GM12878 (cell line): ENCODE data around the gene F2. TPM values are rescaled to one million over a fixed set of nuclear protein-coding genes. Genes with fewer than 3 reads are reported as not detected.

ENCODE experiments used
- ATAC-seq: fragments of 200-7000 bp; cut with Tn5 transposase; 3 replicates; pipeline ENCODE4 v1.9.1; 2020; ENCODE audit warnings: mild to moderate bottlenecking, moderate library complexity
- BruUV-seq: library from RNA; stranded (reverse); fragments of 400-500 nt; replicated peaks from 2 replicates; lab custom pipeline; 2021; lab: Mats Ljungman, UMichigan
- CTCF ChIA-PET: fragments of 300-600 bp; sonication (Branson Sonifier 250); formaldehyde crosslinking; extraction: SDS; loops from one replicate; lab custom pipeline; 2021; ENCODE audit warnings: inconsistent platforms; lab: Yijun Ruan, JAX
- POLR2A ChIA-PET: fragments of 350-600 bp; formaldehyde crosslinking; extraction: SDS; loops from one replicate; lab custom pipeline; 2021; ENCODE audit warnings: inconsistent platforms; lab: Charles Lee
- RAD21 ChIA-PET: fragments of 300-600 bp; sonication (Branson Sonifier 250); formaldehyde crosslinking; loops from one replicate; lab custom pipeline; 2023; ENCODE audit warnings: antibody characterized with exemption; ENCODE audit not compliant: unreplicated experiment; lab: Charles Lee
- SMC1A ChIA-PET: fragments of 300-600 bp; sonication (Branson Sonifier 250); formaldehyde crosslinking; loops from one replicate; lab custom pipeline; 2023; ENCODE audit not compliant: unreplicated experiment, uncharacterized antibody; lab: Charles Lee
- DNase-seq: peaks from one replicate; pipeline ENCODE4 v3.0.0-alpha.2; 2011; ENCODE audit warnings: low read depth, low spot score
- FAIRE-seq: peaks from 3 replicates; lab custom pipeline; 2011; peaks lifted over from hg19 to GRCh38; lab: Jason Lieb, UNC
- H2AFZ ChIP-seq: 2 replicates; pipeline ENCODE4 v1.6.0; 2011; ENCODE audit warnings: low read depth, low read length, control low read depth; ENCODE audit not compliant: control insufficient read depth
- H3K27ac ChIP-seq: 2 replicates; pipeline ENCODE4 v1.5.1; 2011; ENCODE audit warnings: control low read depth; ENCODE audit not compliant: control insufficient read depth, insufficient read depth
- H3K27me3 ChIP-seq, 2 experiments: replicated peaks in 1 of 2; 2 replicates each; pipeline versions ENCODE4 v1.6.0 to v1.6.1; 2011; ENCODE audit warnings: low read length in 1 of 2; ENCODE audit not compliant: control insufficient read depth in 2 of 2, insufficient read depth in 2 of 2
- H3K36me3 ChIP-seq, 2 experiments: 2 replicates each; pipeline ENCODE4 v1.5.1; 2011; ENCODE audit warnings: low read length in 1 of 2; ENCODE audit not compliant: control insufficient read depth in 2 of 2, insufficient read depth in 2 of 2
- H3K4me1 ChIP-seq: 2 replicates; pipeline ENCODE4 v1.6.1; 2011; ENCODE audit warnings: mild to moderate bottlenecking, low read length, moderate library complexity, mixed read lengths; ENCODE audit not compliant: control insufficient read depth, insufficient read depth
- H3K4me2 ChIP-seq: 2 replicates; pipeline ENCODE4 v1.6.0; 2011; ENCODE audit warnings: control low read depth; ENCODE audit not compliant: control insufficient read depth, insufficient read depth
- H3K4me3 ChIP-seq: fragments of 200-600 bp; sonication (generic); 2 replicates; pipeline ENCODE4 v1.5.1; 2016
- H3K79me2 ChIP-seq: 2 replicates; pipeline ENCODE4 v1.6.0; 2011; ENCODE audit warnings: low read length; ENCODE audit not compliant: control insufficient read depth, insufficient read depth
- H3K9ac ChIP-seq: 2 replicates; pipeline ENCODE4 v1.8.0; 2011; ENCODE audit warnings: low read length, control low read depth, mixed read lengths; ENCODE audit not compliant: control insufficient read depth, insufficient read depth
- H3K9me3 ChIP-seq: replicated peaks from 3 replicates; pipeline ENCODE4 v1.5.1; 2011; ENCODE audit warnings: mild to moderate bottlenecking, low read length; ENCODE audit not compliant: control insufficient read depth, insufficient read depth
- H4K20me1 ChIP-seq: 2 replicates; pipeline ENCODE4 v1.6.0; 2011; ENCODE audit not compliant: control insufficient read depth, insufficient read depth
- BMI1 ChIP-seq: fragments of 450-650 bp; IDR thresholded peaks from 2 replicates; pipeline ENCODE4 v1.6.1; 2016; ENCODE audit warnings: mild to moderate bottlenecking, moderate library complexity, borderline replicate concordance
- CREM ChIP-seq: IDR thresholded peaks from 2 replicates; pipeline ENCODE4 v1.6.1; 2014; ENCODE audit warnings: antibody characterized with exemption, low read depth
- EGR1 ChIP-seq, 2 experiments: IDR thresholded peaks; 1 replicate in 1 of 2; 2 replicates in 1 of 2; pipeline ENCODE4 v1.6.1; 2011 to 2012; ENCODE audit warnings: low read depth in 2 of 2, low read length in 2 of 2, borderline replicate concordance in 1 of 2, mild to moderate bottlenecking in 1 of 2, moderate library complexity in 1 of 2
- EP300 ChIP-seq, 2 experiments: fragments of 150-350 bp in 1 of 2; IDR thresholded peaks; 2 replicates each; pipeline ENCODE4 v1.6.1; 2011 to 2012; ENCODE audit warnings: low read depth in 2 of 2, low read length in 2 of 2, borderline replicate concordance in 1 of 2, improper control_type of control experiment in 1 of 2, inconsistent platforms in 1 of 2; ENCODE audit not compliant: control insufficient read depth in 1 of 2
- RUNX3 ChIP-seq: IDR thresholded peaks from 2 replicates; pipeline ENCODE4 v1.6.1; 2012; ENCODE audit warnings: low read length, inconsistent platforms
- SMARCA5 ChIP-seq: fragments of 450-650 bp; IDR thresholded peaks from 2 replicates; pipeline ENCODE4 v1.6.1; 2017; ENCODE audit warnings: mild to moderate bottlenecking
- WGBS: methylation state at CpG from one replicate; pipeline ENCODE4 v1.1.6; 2016; ENCODE audit warnings: low lambda C conversion rate; ENCODE audit not compliant: insufficient replicate concordance, insufficient coverage; ENCODE audit errors: missing lambda C conversion rate; 5-methylcytosine and 5-hydroxymethylcytosine counted together
- in situ Hi-C: fragments of 300-500 bp; cut with MboI; formaldehyde crosslinking; loops from 9 replicates; pipeline ENCODE4 v1.14.3; 2018; ENCODE audit warnings: mixed read lengths
- intact Hi-C: fragments of 100-400 bp; cut with micrococcal nuclease; formaldehyde crosslinking; loops from one replicate; pipeline ENCODE4 v1.14.2; 2022; ENCODE audit not compliant: unreplicated experiment
- polyA plus RNA-seq, 11 experiments: library from polyadenylated mRNA; depleted of rRNA in 4 of 11; unstranded in 6 of 11; stranded (reverse) in 5 of 11; fragments of >200 nt; fragmentation: Nextera tagmentation in 4 of 11; fragmentation: Illumina TruSeq in 1 of 11; extraction: Ambion mirVana in 4 of 11; extraction: Trizol in 1 of 11; gene quantifications; 1 replicate in 1 of 11; 2 replicates in 10 of 11; pipeline versions ENCODE4 v1.2.1 to v1.2.3, GENCODE V29; 2011 to 2016; ENCODE audit warnings: inconsistent platforms in 2 of 11, missing spikeins in 2 of 11, low read depth in 1 of 11
- total RNA-seq, 4 experiments: library from RNA; depleted of rRNA in 3 of 4; stranded (reverse); fragments of >200 nt in 3 of 4; fragmentation: Illumina TruSeq in 1 of 4; extraction: Trizol in 1 of 4; gene quantifications; 2 replicates each; pipeline versions ENCODE4 v1.2.1 to v1.2.3, GENCODE V29; 2013 to 2021
- TF ChIP-seq, protein P1 (sequence below): IDR thresholded peaks from 2 replicates; pipeline ENCODE4 v1.6.1; 2012; ENCODE audit warnings: low read depth, low read length, improper control_type of control experiment
- TF ChIP-seq, protein P2 (sequence below): IDR thresholded peaks from 2 replicates; pipeline ENCODE4 v1.6.1; 2012; ENCODE audit warnings: improper control_type of control experiment, low read depth, low read length; ENCODE audit not compliant: insufficient replicate concordance
- TF ChIP-seq, protein P3 (sequence below): fragments of 450-650 bp; IDR thresholded peaks from 2 replicates; pipeline ENCODE4 v1.6.1; 2017; ENCODE audit warnings: mild to moderate bottlenecking, moderate library complexity
- TF ChIP-seq, protein P4 (sequence below): IDR thresholded peaks from 2 replicates; pipeline ENCODE4 v1.6.1; 2011; ENCODE audit warnings: mild to moderate bottlenecking, low read depth, low read length, moderate library complexity; ENCODE audit not compliant: insufficient replicate concordance

F2 gene
- total and polyA plus RNA-seq, 10 of the 15 experiments (the other 5 are each of a cell fraction or from before 2014, with no cell fraction given), result 0.23 to 0.72 TPM; not detected in 8

DNA sequence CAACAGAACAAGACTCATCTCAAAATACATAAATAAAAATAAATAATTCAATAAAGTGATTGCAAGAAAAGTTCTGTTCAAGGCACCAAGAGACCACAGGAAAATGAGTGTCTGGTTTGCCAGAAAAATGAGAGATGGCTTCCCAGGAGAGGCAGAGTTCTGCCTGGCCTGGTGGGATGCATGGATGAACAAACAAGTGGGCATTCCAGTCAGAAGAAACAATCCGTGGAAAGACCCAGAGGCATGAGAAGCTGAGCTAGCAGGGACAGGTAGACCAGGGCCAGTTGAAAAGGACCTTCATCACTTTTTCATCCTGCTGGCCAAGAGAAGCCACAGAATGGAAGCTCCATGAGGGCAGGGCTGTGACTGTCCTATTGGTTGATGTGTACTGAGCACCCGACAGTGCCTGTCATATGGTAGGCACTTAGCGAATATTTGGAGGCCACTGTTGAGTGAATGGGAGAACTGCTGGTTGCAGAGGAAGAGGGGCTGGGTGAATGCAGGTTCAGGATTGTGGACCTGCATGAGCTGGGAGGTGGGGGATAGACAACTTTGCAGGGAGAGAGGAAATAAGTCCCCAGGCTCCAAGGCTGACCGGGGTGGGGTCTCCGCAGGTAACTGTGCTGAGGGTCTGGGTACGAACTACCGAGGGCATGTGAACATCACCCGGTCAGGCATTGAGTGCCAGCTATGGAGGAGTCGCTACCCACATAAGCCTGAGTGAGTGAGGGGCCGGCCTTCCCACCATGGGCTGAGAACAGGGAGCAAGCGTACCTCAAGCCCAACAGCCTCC, 3.7 kb downstream of the F2 start:
- Histone ChIP-seq H2AFZ (no peak overlapping the region), H3K79me2 (no peaks in the 10 kb centered on the region), H3K4me3 (no peak overlapping the region), H3K9ac (no peak overlapping the region), H3K9me3 (no peaks in the 10 kb centered on the region), H3K4me1 (no peaks in the 10 kb centered on the region; the same call in 1 of the 2 replicates), H3K4me2 (no peak overlapping the region), H3K36me3 (no peaks in the 10 kb centered on the region), H4K20me1 (no peaks in the 10 kb centered on the region), H3K27ac (no peak overlapping the region), H3K27me3 (no peaks in the 10 kb centered on the region)
- BruUV-seq, result no TSS peak
- FAIRE-seq, result no peak
- DNase-seq, result no peak
- POLR2A ChIA-PET, result interaction anchor here (0.6 kb wide), 1 partner anchor 194 kb away, joined by 3 read pairs; no protein-coding TSS in a partner anchor
- in situ Hi-C loops, result no loop called here
- SMC1A ChIA-PET, result no interaction called here
- CTCF ChIA-PET, result no interaction called here
- intact Hi-C loops, result no loop called here
- ATAC-seq, result no peak
- WGBS, result 77% methylated on average over 11 of the region's 11 CpGs
- RAD21 ChIA-PET, result no interaction called here
- TF ChIP-seq EGR1 (IDR thresholded peaks at IDR 0.05; ENCODE audit: borderline replicate concordance in 1 of 2, low read depth in 2 of 2, low read length in 2 of 2), result no peak
- no peak for TF ChIP-seq SMARCA5
- TF ChIP-seq, protein P1, sequence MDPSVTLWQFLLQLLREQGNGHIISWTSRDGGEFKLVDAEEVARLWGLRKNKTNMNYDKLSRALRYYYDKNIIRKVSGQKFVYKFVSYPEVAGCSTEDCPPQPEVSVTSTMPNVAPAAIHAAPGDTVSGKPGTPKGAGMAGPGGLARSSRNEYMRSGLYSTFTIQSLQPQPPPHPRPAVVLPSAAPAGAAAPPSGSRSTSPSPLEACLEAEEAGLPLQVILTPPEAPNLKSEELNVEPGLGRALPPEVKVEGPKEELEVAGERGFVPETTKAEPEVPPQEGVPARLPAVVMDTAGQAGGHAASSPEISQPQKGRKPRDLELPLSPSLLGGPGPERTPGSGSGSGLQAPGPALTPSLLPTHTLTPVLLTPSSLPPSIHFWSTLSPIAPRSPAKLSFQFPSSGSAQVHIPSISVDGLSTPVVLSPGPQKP, result no peak
- TF ChIP-seq CREM, result no peak
- TF ChIP-seq, protein P2, sequence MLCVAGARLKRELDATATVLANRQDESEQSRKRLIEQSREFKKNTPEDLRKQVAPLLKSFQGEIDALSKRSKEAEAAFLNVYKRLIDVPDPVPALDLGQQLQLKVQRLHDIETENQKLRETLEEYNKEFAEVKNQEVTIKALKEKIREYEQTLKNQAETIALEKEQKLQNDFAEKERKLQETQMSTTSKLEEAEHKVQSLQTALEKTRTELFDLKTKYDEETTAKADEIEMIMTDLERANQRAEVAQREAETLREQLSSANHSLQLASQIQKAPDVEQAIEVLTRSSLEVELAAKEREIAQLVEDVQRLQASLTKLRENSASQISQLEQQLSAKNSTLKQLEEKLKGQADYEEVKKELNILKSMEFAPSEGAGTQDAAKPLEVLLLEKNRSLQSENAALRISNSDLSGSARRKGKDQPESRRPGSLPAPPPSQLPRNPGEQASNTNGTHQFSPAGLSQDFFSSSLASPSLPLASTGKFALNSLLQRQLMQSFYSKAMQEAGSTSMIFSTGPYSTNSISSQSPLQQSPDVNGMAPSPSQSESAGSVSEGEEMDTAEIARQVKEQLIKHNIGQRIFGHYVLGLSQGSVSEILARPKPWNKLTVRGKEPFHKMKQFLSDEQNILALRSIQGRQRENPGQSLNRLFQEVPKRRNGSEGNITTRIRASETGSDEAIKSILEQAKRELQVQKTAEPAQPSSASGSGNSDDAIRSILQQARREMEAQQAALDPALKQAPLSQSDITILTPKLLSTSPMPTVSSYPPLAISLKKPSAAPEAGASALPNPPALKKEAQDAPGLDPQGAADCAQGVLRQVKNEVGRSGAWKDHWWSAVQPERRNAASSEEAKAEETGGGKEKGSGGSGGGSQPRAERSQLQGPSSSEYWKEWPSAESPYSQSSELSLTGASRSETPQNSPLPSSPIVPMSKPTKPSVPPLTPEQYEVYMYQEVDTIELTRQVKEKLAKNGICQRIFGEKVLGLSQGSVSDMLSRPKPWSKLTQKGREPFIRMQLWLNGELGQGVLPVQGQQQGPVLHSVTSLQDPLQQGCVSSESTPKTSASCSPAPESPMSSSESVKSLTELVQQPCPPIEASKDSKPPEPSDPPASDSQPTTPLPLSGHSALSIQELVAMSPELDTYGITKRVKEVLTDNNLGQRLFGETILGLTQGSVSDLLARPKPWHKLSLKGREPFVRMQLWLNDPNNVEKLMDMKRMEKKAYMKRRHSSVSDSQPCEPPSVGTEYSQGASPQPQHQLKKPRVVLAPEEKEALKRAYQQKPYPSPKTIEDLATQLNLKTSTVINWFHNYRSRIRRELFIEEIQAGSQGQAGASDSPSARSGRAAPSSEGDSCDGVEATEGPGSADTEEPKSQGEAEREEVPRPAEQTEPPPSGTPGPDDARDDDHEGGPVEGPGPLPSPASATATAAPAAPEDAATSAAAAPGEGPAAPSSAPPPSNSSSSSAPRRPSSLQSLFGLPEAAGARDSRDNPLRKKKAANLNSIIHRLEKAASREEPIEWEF, result no peak
- TF ChIP-seq, protein P3, sequence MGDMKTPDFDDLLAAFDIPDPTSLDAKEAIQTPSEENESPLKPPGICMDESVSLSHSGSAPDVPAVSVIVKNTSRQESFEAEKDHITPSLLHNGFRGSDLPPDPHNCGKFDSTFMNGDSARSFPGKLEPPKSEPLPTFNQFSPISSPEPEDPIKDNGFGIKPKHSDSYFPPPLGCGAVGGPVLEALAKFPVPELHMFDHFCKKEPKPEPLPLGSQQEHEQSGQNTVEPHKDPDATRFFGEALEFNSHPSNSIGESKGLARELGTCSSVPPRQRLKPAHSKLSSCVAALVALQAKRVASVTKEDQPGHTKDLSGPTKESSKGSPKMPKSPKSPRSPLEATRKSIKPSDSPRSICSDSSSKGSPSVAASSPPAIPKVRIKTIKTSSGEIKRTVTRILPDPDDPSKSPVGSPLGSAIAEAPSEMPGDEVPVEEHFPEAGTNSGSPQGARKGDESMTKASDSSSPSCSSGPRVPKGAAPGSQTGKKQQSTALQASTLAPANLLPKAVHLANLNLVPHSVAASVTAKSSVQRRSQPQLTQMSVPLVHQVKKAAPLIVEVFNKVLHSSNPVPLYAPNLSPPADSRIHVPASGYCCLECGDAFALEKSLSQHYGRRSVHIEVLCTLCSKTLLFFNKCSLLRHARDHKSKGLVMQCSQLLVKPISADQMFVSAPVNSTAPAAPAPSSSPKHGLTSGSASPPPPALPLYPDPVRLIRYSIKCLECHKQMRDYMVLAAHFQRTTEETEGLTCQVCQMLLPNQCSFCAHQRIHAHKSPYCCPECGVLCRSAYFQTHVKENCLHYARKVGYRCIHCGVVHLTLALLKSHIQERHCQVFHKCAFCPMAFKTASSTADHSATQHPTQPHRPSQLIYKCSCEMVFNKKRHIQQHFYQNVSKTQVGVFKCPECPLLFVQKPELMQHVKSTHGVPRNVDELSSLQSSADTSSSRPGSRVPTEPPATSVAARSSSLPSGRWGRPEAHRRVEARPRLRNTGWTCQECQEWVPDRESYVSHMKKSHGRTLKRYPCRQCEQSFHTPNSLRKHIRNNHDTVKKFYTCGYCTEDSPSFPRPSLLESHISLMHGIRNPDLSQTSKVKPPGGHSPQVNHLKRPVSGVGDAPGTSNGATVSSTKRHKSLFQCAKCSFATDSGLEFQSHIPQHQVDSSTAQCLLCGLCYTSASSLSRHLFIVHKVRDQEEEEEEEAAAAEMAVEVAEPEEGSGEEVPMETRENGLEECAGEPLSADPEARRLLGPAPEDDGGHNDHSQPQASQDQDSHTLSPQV, result no peak
- no peak for TF ChIP-seq RUNX3
- no peak for TF ChIP-seq EP300 (IDR thresholded peaks at IDR 0.05; ENCODE audit: borderline replicate concordance in 1 of 2, control insufficient read depth in 1 of 2, low read depth in 2 of 2, low read length in 2 of 2)
- TF ChIP-seq BMI1, result no peak
- TF ChIP-seq, protein P4, sequence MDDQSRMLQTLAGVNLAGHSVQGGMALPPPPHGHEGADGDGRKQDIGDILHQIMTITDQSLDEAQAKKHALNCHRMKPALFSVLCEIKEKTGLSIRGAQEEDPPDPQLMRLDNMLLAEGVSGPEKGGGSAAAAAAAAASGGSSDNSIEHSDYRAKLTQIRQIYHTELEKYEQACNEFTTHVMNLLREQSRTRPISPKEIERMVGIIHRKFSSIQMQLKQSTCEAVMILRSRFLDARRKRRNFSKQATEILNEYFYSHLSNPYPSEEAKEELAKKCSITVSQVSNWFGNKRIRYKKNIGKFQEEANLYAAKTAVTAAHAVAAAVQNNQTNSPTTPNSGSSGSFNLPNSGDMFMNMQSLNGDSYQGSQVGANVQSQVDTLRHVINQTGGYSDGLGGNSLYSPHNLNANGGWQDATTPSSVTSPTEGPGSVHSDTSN, result no peak
